GM21381 (cell line): ENCODE data around the gene PPARG.

ENCODE experiments used
- ATAC-seq: cut with Tn5 transposase; IDR thresholded peaks from one replicate; pipeline ENCODE4 v1.9.1; 2021; ENCODE audit warnings: mild to moderate bottlenecking, moderate library complexity; ENCODE audit not compliant: unreplicated experiment

PPARG gene

DNA sequence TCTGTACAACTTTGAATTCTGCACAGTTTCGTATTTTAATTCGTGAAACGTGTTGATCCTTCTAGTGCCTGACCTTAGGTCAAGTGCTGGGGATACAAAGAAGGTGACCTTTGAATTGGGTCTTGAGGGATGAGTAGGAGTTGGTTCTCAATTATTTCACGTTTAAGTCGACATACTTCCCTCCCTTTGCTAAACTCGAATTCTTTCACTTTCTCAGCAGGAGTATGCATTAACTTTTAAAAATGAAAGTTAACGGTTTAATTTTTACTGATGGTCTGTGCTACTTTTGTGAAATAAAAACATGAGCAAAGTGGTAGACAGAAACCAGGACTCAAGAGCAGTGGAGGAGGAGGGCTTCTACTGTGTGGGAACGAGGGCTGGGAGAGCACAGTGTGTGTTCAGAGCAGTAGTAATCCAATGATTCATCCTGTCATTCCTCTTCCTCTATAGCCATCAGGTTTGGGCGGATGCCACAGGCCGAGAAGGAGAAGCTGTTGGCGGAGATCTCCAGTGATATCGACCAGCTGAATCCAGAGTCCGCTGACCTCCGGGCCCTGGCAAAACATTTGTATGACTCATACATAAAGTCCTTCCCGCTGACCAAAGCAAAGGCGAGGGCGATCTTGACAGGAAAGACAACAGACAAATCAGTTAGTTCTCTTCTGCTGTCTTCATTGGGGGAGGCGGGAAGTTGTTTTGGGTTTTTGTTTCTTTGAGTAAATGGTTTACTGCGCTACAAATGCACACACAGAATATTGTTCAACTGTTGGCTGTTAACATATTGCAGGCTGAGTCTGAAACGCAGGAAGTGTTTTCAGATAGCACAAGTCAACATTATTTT, 116.8 kb downstream of the PPARG start:
- ATAC-seq = no peak

DNA sequence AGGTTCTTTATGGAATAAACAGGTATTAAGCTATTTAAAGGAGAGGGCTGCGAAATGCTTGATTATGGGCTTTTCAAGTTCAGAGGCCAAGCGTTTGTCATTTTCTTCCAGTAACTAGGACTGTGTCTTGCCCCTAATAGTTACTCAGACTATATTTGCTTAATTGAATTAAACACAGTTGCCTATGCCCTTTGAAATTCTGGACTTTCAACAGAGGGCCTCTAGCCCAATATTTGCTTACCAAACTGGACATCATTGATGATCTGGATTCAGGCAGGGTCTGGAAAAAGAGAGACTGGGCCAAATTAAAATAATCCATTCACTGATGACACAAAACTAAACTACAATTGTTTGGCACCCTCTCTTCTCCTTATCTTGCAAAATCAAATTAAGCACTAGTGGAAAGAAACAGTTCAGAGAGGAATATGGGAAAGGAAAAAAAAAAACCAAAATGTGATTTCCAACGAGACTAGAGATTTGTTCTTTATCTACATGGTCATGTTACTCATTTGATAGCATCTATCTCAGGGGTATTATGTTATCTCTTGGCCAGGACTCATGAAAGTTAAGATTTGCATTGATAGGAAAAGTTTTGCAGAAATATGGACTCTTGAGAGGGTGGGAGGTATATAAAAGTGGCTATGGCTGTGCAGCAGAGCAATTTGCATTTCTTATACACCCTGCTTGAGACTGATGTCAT, 120.3 kb downstream of the PPARG start:
- ATAC-seq = no peak

DNA sequence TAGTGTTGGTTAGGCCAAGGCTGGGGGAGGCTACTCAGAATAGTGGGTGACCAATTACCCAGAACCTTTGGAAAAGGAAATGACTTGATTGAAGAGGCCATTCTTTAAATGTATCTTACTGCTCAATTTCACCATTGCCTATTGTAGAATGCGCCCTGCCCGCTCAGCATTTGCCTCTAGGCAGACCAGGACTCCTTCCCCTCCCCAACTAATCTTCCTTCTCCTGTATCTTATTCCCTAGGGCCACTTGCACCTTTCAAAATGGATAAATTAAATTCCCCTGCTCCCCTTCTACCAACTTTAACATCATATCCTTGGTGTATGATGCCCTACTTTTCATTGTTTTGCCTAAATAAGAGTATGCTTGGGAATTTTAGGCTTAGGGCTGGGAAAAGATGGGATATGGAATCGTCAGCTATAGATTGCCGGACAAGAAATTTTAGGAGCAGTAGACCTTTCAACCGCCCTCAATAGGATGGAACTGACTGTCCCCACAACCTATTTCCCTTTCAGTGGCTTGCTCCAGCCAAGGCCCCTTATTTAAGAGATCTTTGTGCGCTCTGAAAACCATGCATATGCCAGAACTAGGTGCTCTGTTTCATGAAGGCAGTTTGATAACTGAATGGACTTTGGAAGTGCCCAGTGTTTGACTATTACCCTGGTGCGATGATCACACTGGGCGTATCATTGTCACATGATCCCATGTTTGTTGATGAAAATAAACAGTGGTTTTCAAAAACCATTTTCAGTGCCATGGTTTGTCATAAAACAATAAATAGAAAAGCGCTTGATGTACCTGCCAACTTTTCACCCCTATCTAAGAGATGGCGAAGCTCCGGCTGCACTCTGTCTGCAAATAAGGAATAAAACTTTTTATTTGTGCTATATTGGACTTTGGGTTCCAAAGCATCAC, 121.1 kb downstream of the PPARG start:
- no peak for ATAC-seq

DNA sequence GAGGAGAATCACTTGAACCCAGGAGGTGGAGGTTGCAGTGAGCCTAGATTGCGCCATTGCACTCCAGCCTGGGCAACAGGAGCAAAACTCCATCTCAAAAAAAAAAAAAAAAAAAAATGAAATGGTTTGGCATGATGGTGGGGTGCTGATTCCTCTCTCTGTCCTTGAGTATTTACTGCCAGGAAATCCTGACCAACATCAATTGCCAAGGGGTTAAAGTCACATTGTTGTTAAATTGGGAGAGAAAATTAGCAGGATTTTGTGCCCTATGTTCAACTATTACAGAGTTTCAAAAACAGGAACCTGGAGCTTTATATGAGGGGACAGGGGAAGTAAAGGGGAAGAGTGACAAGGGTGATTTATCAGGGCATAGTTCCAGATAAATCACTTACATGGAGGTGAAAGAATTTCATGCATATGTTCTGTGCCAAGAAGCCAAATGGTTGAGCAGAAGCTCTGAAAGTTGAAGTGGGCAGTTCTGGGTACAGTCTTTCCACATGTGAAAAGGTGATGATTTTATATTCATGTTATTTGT, 124.9 kb downstream of the PPARG start:
- ATAC-seq = no peak

DNA sequence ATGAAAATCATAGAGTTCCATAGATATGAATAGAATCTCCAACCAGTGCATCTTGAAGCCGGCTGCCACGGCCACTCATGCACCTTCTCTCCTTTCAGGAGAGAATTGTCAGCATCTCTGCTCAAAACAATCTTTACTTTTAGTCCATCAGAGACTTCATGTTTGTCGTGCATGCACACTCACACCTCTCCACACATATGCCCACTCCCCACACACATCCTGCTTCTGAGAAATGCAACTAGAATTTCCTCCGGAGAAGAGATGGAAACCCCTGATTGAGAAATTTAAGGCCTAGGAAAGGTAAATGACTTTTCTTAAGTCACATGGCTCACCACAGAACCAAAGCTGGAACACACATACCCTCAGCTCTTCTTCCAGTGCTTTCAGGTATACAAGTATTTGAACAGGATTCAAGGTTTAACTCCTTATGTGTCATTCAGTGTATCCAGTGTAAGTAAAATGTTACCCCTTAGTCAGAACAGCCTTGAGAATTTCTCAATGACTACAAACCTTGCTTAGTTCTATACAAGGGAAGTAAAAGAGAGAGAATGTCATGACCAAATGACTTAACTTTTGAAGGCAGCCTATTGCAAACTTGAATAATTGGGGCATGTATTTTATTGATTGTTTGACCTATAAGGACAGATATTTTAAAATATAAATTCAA, 126.3 kb downstream of the PPARG start:
- no peak for ATAC-seq

DNA sequence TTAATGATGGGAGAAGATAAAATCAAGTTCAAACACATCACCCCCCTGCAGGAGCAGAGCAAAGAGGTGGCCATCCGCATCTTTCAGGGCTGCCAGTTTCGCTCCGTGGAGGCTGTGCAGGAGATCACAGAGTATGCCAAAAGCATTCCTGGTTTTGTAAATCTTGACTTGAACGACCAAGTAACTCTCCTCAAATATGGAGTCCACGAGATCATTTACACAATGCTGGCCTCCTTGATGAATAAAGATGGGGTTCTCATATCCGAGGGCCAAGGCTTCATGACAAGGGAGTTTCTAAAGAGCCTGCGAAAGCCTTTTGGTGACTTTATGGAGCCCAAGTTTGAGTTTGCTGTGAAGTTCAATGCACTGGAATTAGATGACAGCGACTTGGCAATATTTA, 127.9 kb downstream of the PPARG start:
- no peak for ATAC-seq

DNA sequence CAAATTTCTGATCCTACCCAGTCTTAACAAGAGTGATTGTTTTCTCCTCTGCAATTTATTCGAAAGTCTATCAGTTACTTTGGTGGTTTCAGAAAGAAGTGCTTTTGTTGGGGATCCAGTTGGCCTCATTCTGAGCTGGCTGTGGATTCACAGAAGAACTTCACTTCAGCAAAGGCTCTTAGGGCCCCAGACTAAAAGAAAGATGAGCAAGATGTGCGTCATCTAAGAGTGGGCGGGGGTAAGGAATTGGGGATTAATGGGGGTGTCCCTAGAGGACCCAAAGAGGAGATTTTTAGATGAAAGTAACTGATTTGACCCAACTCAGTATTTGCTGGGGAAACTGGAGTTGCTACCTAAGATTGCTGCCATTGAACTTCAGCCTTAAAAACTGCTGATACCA, 131.5 kb downstream of the PPARG start:
- no peak for ATAC-seq

DNA sequence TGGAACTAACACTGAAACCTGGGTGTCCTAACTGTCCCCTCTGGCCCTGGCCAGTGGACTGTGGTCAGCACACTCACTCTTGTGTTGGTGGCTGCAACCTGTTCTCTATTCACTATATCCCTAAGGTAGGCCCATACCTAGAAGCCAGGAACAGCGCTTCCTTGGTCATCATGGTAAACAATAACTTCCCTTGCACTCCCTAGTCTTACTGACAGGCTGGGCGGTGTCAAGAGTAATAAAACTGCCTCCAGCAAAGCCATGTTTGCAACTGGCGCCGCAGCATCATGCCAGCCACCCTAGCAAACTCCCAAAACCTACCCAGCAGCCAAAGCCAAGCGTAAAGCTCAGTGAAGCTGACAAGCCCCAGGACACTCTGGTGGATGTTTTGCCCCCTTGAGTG, 132.3 kb downstream of the PPARG start:
- no peak for ATAC-seq

DNA sequence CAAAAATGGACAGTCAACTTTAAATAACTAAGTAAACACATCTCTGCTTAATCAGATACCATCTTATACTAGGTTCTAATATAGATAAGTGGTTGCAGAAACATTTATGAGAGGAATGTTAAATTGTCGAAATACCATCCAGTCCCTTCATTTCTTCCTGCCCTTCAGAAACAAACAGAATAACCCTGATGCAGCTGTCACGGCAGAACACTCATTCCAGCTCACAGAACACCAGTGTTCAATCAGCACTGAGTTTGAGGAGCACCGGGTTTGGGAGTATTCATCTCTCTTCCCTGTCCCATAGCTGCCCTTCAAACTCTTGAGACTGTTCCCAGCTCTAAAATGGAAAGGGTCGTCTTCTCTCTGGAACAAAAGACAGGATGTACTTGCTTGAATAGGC, 134.3 kb downstream of the PPARG start:
- ATAC-seq = no peak

DNA sequence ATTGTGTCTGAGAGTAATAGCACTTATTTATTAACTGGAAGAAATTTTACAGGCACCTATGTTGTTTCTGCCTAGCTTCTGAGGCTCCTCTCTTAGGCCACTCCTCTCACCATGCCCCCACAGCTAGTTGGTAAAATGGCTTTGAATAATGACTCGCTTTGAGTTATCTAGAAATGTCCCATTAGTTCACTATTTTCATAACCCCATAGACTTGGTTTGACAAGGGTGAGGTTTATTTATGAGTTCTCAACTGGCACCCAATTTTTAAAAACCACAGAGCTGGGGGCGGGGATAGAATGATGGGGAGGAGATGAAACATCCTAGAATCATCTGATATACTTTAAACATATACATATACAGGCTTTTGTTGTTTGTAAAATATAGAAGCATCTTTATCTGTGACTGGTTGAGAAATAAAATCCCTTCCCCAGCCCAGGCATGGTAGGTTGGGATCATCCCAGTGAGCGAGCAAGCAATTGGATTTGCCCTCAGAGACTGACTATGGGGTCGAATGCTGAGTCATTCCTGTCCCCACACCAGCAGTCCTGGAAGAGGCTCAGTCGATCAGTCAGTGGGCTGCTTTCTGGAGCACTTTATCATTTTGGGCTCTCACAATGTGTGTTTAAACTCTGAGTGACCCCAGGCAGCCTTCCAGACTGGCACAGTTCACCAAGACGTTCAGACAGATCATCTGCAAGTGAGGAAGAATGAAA, 135.2 kb downstream of the PPARG start:
- no peak for ATAC-seq

DNA sequence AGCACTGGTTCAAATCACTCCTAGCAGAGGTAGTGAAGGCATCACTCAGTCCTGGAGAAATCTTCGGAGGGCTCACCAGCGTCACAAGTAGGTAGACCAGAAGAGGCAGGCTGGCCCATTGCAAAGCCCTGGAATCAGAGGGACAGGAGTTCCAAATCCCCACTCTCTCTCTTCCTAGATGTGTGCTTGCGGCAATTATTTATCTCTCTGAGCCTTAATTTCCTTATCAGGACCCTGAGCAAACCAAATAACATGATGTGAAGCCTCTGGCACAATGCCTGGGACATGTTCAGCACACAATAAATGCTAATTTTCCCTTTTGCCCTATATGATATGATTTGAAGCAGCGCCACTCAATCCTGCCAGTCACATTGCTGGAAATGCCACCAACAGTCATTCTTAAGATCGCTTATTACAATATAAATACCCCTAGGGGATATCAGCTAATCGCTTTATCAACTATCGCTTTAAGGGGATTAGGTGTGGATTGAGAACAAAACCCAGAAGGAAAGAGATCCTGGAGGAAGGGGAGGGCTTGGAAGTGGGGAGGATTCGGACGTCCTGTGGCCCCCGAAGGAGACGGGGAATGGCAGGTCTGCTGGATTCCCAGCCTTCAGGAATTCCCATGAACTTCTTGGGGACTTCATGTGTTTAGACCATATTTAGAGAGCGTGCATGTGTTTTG, 135.9 kb downstream of the PPARG start:
- no peak for ATAC-seq

DNA sequence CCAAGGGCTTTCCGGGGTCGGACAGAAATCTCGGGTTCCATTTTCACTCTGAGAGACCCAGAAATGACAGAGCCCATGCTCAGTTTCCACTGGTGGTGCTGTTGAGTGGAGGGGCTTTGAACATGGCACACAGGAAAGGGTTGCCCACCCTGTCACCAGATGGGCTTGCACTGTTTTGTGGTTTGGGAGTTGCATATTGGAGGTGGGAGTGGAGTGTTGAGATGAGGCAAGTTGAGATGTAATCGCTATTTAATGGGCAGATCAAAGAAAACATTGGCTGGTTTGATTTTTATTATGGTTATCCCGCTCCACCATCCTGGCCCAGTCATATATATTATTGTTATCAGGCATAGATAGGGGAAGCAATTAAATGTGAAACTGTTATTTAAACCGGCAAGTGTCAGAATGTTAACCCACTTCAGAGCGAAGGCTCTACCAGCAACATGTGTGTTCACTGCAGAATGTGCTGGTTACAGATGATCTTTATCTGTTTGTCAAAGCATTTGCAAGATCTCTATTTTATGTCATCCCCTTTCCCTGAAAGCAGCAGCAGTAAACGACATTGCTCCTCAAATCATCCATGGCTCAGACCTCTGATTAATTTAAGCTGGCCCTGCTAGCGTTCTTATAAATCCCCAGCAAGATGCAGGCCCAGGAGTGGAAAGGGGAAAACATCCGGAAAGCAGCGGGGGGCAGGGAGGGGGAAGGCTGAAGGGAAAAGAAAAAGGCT, 137.1 kb downstream of the PPARG start:
- ATAC-seq = no peak

DNA sequence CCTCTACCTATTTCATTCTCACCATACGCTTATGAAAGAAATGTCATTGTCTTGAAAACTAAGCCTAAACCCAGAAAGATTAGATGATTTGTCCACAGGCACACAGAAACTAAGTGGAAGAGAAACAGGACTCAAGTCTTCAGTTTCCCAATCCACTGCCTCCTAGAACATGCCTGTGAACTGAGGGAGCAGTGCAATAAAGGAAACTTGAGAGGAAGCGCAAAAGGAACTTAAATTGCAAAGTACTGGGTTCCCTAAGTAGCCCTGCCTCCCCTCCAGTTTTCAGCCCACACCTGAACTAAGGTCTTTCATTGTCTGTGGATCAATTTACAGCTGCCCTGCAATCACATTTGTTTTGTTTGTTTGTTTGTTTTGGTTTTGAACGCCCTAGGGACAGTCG, 138.7 kb downstream of the PPARG start:
- ATAC-seq = no peak

DNA sequence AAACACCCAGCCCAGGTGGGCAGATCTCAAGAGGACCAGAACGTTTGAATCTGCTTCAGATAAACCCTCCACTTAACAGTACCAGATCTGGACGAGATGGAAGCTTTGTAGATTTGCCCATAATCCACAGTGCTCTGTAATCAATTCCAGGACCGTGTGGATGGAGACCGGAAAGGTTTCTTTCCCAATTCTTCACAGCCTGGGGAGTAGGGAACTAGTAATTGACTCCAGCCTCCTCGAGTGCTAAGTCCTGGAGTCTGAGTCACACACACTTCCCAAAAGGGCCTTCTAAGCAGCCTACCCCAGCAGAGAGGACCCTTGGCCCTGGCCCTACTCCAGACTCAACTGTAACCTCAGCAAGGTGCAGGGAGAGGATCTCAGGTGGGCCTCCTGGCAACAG, 139.3 kb downstream of the PPARG start:
- no peak for ATAC-seq

DNA sequence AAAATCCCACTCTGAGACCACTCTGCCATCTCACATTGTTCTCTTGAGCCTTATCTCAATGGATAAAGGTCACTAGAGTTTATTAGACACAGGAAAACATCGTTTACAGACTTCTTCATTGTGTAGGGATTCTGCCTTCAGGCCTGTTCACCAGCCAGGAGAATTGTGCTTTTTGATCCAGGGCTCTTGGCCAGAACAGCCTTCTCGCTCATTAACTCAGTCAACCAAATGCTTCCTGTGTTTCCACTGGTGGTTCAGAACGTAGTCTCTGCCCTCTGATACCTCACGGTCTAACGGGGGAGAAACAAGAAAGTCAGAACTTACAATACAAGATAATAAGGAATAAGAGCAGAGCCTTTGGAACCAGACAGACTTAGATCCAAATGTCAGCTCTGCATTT, 141.2 kb downstream of the PPARG start:
- no peak for ATAC-seq

DNA sequence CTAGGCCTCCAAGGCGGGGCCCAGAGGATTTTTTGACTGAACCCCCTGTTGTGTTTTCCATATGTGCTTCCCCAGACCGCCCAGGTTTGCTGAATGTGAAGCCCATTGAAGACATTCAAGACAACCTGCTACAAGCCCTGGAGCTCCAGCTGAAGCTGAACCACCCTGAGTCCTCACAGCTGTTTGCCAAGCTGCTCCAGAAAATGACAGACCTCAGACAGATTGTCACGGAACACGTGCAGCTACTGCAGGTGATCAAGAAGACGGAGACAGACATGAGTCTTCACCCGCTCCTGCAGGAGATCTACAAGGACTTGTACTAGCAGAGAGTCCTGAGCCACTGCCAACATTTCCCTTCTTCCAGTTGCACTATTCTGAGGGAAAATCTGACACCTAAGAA, 145.0 kb downstream of the PPARG start:
- no peak for ATAC-seq

DNA sequence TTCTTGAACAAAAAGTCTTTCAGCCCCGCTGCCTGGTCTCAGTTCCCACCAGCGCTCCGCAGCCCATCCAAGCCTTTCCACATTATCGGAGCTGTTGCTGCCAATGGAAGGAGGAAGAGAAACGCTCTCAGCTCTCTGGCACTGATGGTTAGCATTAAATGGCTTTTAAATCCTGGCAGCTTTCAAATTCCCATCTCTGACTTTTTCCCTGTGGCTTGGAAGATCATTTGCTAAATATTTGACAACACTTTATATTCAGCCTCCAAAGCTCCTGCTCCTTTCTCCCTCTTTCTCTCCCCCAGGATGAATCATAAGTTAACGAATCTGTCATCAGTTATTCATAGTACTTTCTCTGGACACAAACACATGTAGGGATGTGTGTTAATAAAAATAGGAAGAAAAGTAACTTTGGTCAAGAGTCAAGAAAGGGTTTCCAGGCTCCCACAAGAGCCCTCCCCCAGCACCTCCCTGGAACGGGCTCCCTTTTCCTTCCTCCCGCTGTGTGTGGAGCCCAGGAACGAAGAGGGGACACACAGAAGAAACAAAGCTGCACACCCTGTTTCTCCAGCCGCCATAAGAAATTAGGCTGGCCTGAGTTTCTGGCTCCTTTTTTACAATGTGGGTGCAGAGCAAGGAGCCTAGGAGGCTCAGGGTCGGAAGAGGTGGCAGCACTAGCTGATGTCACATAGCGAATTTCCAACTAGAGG, 147.8 kb downstream of the PPARG start:
- ATAC-seq = no peak

DNA sequence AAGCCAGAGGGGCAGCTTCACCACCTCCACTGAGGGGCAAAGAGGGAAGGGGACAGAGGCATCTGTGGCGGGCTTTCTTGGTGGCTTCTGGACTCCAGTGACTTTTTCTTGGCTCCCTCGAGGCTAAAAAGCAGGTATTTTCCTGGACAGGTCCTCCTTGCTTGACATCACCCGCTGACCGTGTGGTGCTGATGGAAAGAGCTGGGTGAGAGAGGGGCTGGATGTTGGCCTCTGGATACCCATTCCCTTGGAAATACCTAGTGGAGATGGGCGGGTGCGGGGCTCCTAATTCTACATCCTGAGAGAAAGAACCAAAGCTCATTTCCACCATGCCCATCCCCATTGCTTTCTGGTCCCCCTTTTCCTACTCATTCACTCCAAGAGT, 148.3 kb downstream of the PPARG start:
- no peak for ATAC-seq
